Keratinocyte (primary cell): Measurements from ENCODE around the gene C1QTNF9B. TPM values are rescaled to one million over a fixed set of nuclear protein-coding genes. Genes with fewer than 3 reads are reported as not detected.

ENCODE experiments used
- DNase-seq: peaks from one replicate; pipeline ENCODE4 v3.0.0-alpha.2; 2011; ENCODE audit warnings: low read depth, missing footprints, low spot score
- FAIRE-seq: peaks from 2 replicates; lab custom pipeline; 2011; peaks lifted over from hg19 to GRCh38; lab: Jason Lieb, UNC
- H2AFZ ChIP-seq: 2 replicates; pipeline ENCODE4 v1.6.0; 2012; ENCODE audit warnings: low read length, control low read depth, inconsistent platforms; ENCODE audit not compliant: control insufficient read depth
- H3K27ac ChIP-seq: 2 replicates; pipeline ENCODE4 v1.5.1; 2011; ENCODE audit warnings: low read length; ENCODE audit not compliant: control insufficient read depth, insufficient read depth
- H3K27me3 ChIP-seq: 3 replicates; pipeline ENCODE4 v1.6.0; 2011; ENCODE audit warnings: low read length; ENCODE audit not compliant: control insufficient read depth, insufficient read depth; ENCODE audit errors: extremely low read depth
- H3K36me3 ChIP-seq, 2 experiments: 2 replicates in 1 of 2; 3 replicates in 1 of 2; pipeline ENCODE4 v1.5.1; 2011; ENCODE audit warnings: low read length in 2 of 2, mild to moderate bottlenecking in 1 of 2; ENCODE audit not compliant: control insufficient read depth in 2 of 2, insufficient read depth in 2 of 2; ENCODE audit errors: extremely low read depth in 1 of 2
- H3K4me1 ChIP-seq: 3 replicates; pipeline ENCODE4 v1.5.1; 2011; ENCODE audit warnings: low read length; ENCODE audit not compliant: control insufficient read depth, insufficient read depth; ENCODE audit errors: extremely low read depth
- H3K4me2 ChIP-seq: 3 replicates; pipeline ENCODE4 v1.6.0; 2011; ENCODE audit warnings: low read depth, low read length; ENCODE audit not compliant: control insufficient read depth, insufficient read depth; ENCODE audit errors: extremely low read depth
- H3K4me3 ChIP-seq, 3 experiments: fragments of 200-600 bp in 1 of 3; sonication (generic) in 1 of 3; 2 replicates in 2 of 3; 3 replicates in 1 of 3; pipeline ENCODE4 v1.5.1; 2011 to 2016; ENCODE audit warnings: low read length in 3 of 3, mild to moderate bottlenecking in 3 of 3, control low read depth in 2 of 3, inconsistent platforms in 1 of 3, low read depth in 1 of 3, mixed read lengths in 1 of 3, mixed run types in 1 of 3, moderate library complexity in 1 of 3; ENCODE audit not compliant: control insufficient read depth in 2 of 3, insufficient read depth in 2 of 3; ENCODE audit errors: extremely low read depth in 1 of 3
- H3K79me2 ChIP-seq: 2 replicates; pipeline ENCODE4 v1.6.0; 2012; ENCODE audit warnings: low read length; ENCODE audit not compliant: control insufficient read depth, insufficient read depth
- H3K9ac ChIP-seq: 3 replicates; pipeline ENCODE4 v1.6.0; 2011; ENCODE audit warnings: low read length; ENCODE audit not compliant: control insufficient read depth, insufficient read depth; ENCODE audit errors: extremely low read depth
- H3K9me1 ChIP-seq: 3 replicates; pipeline ENCODE4 v1.6.0; 2011; ENCODE audit warnings: low read length; ENCODE audit not compliant: control insufficient read depth, insufficient read depth; ENCODE audit errors: extremely low read depth
- H3K9me3 ChIP-seq: 2 replicates; pipeline ENCODE4 v1.5.1; 2012; ENCODE audit warnings: low read depth, low read length; ENCODE audit not compliant: control insufficient read depth
- H4K20me1 ChIP-seq: 3 replicates; pipeline ENCODE4 v1.6.0; 2011; ENCODE audit warnings: low read length; ENCODE audit not compliant: control insufficient read depth, insufficient read depth; ENCODE audit errors: extremely low read depth
- CTCF ChIP-seq, 3 experiments: IDR thresholded peaks in 1 of 3; conservative IDR thresholded peaks in 1 of 3; optimal IDR thresholded peaks in 1 of 3; 2 replicates in 2 of 3; 3 replicates in 1 of 3; pipeline versions ENCODE3 to v1.5.1; 2011; ENCODE audit warnings: low read length in 3 of 3, mild to moderate bottlenecking in 3 of 3, moderate library complexity in 2 of 3, control low read depth in 1 of 3, inconsistent platforms in 1 of 3; ENCODE audit not compliant: insufficient read depth in 2 of 3; ENCODE audit errors: extremely low read depth in 1 of 3
- EZH2 ChIP-seq: IDR thresholded peaks from one replicate; pipeline ENCODE4 v1.6.1; 2012; ENCODE audit warnings: inconsistent platforms, mild to moderate bottlenecking, low read length, moderate library complexity
- dilution Hi-C: fragments of 300-500 bp; cut with MboI; formaldehyde crosslinking; loops from one replicate; pipeline ENCODE4 v1.7.0; 2020; ENCODE audit warnings: low sequenced_read_pairs; ENCODE audit not compliant: extremely low pct_ligation_motif_present
- polyA plus RNA-seq, 5 experiments: library from polyadenylated mRNA; depleted of rRNA in 3 of 5; stranded (reverse) in 3 of 5; stranded (forward) in 1 of 5; unstranded in 1 of 5; fragments of >200 nt; gene quantifications; 1 replicate in 1 of 5; 2 replicates in 3 of 5; 3 replicates in 1 of 5; pipeline versions ENCODE4 v1.2.1 to v1.2.3, GENCODE V29; 2011 to 2012; ENCODE audit warnings: missing spikeins in 2 of 5, low read depth in 1 of 5, low replicate concordance in 1 of 5

Gene C1QTNF9B
- polyA plus RNA-seq, 1 donor (not counting 4 experiments of a cell fraction or from before 2014, with no cell fraction given) = not detected

GRCh38 chr13:23928985-23929384, 31.7 kb upstream of the C1QTNF9B start:
- peak; percentile 84 for FAIRE-seq

GRCh38 chr13:23923031-23923430, 25.7 kb upstream of the C1QTNF9B start:
- peaks cover 1% of the 10 kb centered on the region for H3K4me1 ChIP-seq
- no peaks in the 10 kb centered on the region for H3K9me3 ChIP-seq
- H2AFZ ChIP-seq = no peak overlapping the region
- H3K9ac ChIP-seq = no peak overlapping the region
- no peak overlapping the region for H3K27ac ChIP-seq
- no peaks in the 10 kb centered on the region for H3K36me3 ChIP-seq
- FAIRE-seq (no peak), DNase-seq (no peak)
- H3K79me2 ChIP-seq = no peaks in the 10 kb centered on the region
- no peak overlapping the region for H3K4me3 ChIP-seq
- TF ChIP-seq CTCF (optimal IDR thresholded peaks at IDR 0.05 in 1 of 3, IDR thresholded peaks at IDR 0.05 in 1 of 3, conservative IDR thresholded peaks at IDR 0.05 in 1 of 3; ENCODE audit: extremely low read depth in 1 of 3, insufficient read depth in 2 of 3, low read length in 3 of 3) = no peak
- no peak for TF ChIP-seq EZH2
- no peaks in the 10 kb centered on the region for H4K20me1 ChIP-seq
- no peak overlapping the region for H3K4me2 ChIP-seq
- H3K27me3 ChIP-seq = no peaks in the 10 kb centered on the region
- no peaks in the 10 kb centered on the region for H3K9me1 ChIP-seq
- dilution Hi-C loops = no loop called here

More at GRCh38 chr13:23928985-23929384, 31.7 kb upstream of the C1QTNF9B start:
- Histone ChIP-seq H4K20me1 (no peaks in the 10 kb centered on the region), H3K79me2 (no peaks in the 10 kb centered on the region), H3K27ac (no peak overlapping the region), H3K9ac (no peak overlapping the region), H3K9me1 (no peaks in the 10 kb centered on the region), H3K4me1 (peaks cover 12% of the 10 kb centered on the region), H3K9me3 (no peaks in the 10 kb centered on the region), H3K4me3 (no peak overlapping the region), H2AFZ (no peak overlapping the region), H3K4me2 (peak overlapping the region; percentile 3), H3K36me3 (no peaks in the 10 kb centered on the region), H3K27me3 (no peaks in the 10 kb centered on the region)
- DNase-seq = peak; percentile 9
- dilution Hi-C loops = no loop called here
- TF ChIP-seq CTCF (optimal IDR thresholded peaks at IDR 0.05 in 1 of 3, IDR thresholded peaks at IDR 0.05 in 1 of 3, conservative IDR thresholded peaks at IDR 0.05 in 1 of 3; ENCODE audit: extremely low read depth in 1 of 3, insufficient read depth in 2 of 3, low read length in 3 of 3) (no peak), EZH2 (no peak)
